Measurements from ENCODE around the gene RTL5.

The RTL5 gene

GRCh38 chrX:72120837-72121236, 10.9 kb downstream of the RTL5 start:
- Histone ChIP-seq H3K4me2 (ENCODE audit: low read length) (no peak overlapping the region), H3F3A (ENCODE audit: insufficient read depth, low read length) (no peaks in the 10 kb centered on the region), H3K9ac (ENCODE audit: low read length) (no peak overlapping the region), H3K4me1 (ENCODE audit: insufficient read depth, low read length, severe bottlenecking) (no peaks in the 10 kb centered on the region), H3K9me2 (ENCODE audit: low read depth, low read length) (no peaks in the 10 kb centered on the region), H3K4me3 (ENCODE audit: low read depth, low read length, poor library complexity, severe bottlenecking) (no peak overlapping the region), H3K36me3 (ENCODE audit: insufficient read depth, low read length) (no peaks in the 10 kb centered on the region), H3K79me2 (ENCODE audit: insufficient read depth, low read length) (no peaks in the 10 kb centered on the region), H3K9me3 (ENCODE audit: low read length) (no peaks in the 10 kb centered on the region), H2AFZ (ENCODE audit: low read length) (no peak overlapping the region), H3K27ac (ENCODE audit: low read depth, low read length, poor library complexity, severe bottlenecking) (no peak overlapping the region), H4K20me1 (ENCODE audit: insufficient read depth, low read length) (no peaks in the 10 kb centered on the region), H3K27me3 (ENCODE audit: insufficient read depth, low read length) (no peaks in the 10 kb centered on the region)
- TF ChIP-seq EZH2 (IDR thresholded peaks at IDR 0.05; ENCODE audit: borderline replicate concordance, low read length) (no peak), CTCF (IDR thresholded peaks at IDR 0.05; ENCODE audit: low read length) (no peak)

GRCh38 chrX:72117636-72118210, 14.0 kb downstream of the RTL5 start:
- Histone ChIP-seq H3K4me1 (ENCODE audit: insufficient read depth, low read length, severe bottlenecking) (no peaks in the 10 kb centered on the region), H3K9me2 (ENCODE audit: low read depth, low read length) (no peaks in the 10 kb centered on the region), H3K9me3 (ENCODE audit: low read length) (no peaks in the 10 kb centered on the region), H3K27me3 (ENCODE audit: insufficient read depth, low read length) (no peaks in the 10 kb centered on the region), H3K9ac (ENCODE audit: low read length) (no peak overlapping the region), H3F3A (ENCODE audit: insufficient read depth, low read length) (no peaks in the 10 kb centered on the region), H3K79me2 (ENCODE audit: insufficient read depth, low read length) (no peaks in the 10 kb centered on the region), H2AFZ (ENCODE audit: low read length) (no peak overlapping the region), H3K4me2 (ENCODE audit: low read length) (no peak overlapping the region), H3K4me3 (ENCODE audit: low read depth, low read length, poor library complexity, severe bottlenecking) (no peak overlapping the region), H4K20me1 (ENCODE audit: insufficient read depth, low read length) (no peaks in the 10 kb centered on the region), H3K27ac (ENCODE audit: low read depth, low read length, poor library complexity, severe bottlenecking) (no peak overlapping the region), H3K36me3 (ENCODE audit: insufficient read depth, low read length) (no peaks in the 10 kb centered on the region)
- TF ChIP-seq EZH2 (IDR thresholded peaks at IDR 0.05; ENCODE audit: borderline replicate concordance, low read length) = no peak
- TF ChIP-seq CTCF (IDR thresholded peaks at IDR 0.05; ENCODE audit: low read length) = no peak

- no peaks in the 10 kb centered on the region for H3K27me3 ChIP-seq (ENCODE audit: insufficient read depth, low read length)
- H3K79me2 ChIP-seq (ENCODE audit: insufficient read depth, low read length) = no peaks in the 10 kb centered on the region
- H3K4me1 ChIP-seq (ENCODE audit: insufficient read depth, low read length, severe bottlenecking) = no peaks in the 10 kb centered on the region
- no peaks in the 10 kb centered on the region for H3K9me3 ChIP-seq (ENCODE audit: low read length)
- H3K9ac ChIP-seq (ENCODE audit: low read length) = no peak overlapping the region
- no peak overlapping the region for H3K4me3 ChIP-seq (ENCODE audit: low read depth, low read length, poor library complexity, severe bottlenecking)
- H3K27ac ChIP-seq (ENCODE audit: low read depth, low read length, poor library complexity, severe bottlenecking) = no peak overlapping the region
- no peak overlapping the region for H2AFZ ChIP-seq (ENCODE audit: low read length)
- TF ChIP-seq EZH2 (IDR thresholded peaks at IDR 0.05; ENCODE audit: borderline replicate concordance, low read length) (no peak), CTCF (IDR thresholded peaks at IDR 0.05; ENCODE audit: low read length) (no peak)
- no peaks in the 10 kb centered on the region for H3K36me3 ChIP-seq (ENCODE audit: insufficient read depth, low read length)
- no peaks in the 10 kb centered on the region for H3K9me2 ChIP-seq (ENCODE audit: low read depth, low read length)
- H3K4me2 ChIP-seq (ENCODE audit: low read length) = no peak overlapping the region
- H4K20me1 ChIP-seq (ENCODE audit: insufficient read depth, low read length) = no peaks in the 10 kb centered on the region
- no peaks in the 10 kb centered on the region for H3F3A ChIP-seq (ENCODE audit: insufficient read depth, low read length)
Observed at GRCh38 chrX:72115380-72115779, 16.3 kb downstream of the RTL5 start.
